HG02610 (cell line): ENCODE measurements around the gene LYAR.

Experiments used
- ATAC-seq: cut with Tn5 transposase; IDR thresholded peaks from one replicate; pipeline ENCODE4 v1.9.1; 2021; ENCODE audit warnings: mild to moderate bottlenecking, moderate library complexity; ENCODE audit not compliant: unreplicated experiment

Gene LYAR, protein sequence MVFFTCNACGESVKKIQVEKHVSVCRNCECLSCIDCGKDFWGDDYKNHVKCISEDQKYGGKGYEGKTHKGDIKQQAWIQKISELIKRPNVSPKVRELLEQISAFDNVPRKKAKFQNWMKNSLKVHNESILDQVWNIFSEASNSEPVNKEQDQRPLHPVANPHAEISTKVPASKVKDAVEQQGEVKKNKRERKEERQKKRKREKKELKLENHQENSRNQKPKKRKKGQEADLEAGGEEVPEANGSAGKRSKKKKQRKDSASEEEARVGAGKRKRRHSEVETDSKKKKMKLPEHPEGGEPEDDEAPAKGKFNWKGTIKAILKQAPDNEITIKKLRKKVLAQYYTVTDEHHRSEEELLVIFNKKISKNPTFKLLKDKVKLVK

DNA sequence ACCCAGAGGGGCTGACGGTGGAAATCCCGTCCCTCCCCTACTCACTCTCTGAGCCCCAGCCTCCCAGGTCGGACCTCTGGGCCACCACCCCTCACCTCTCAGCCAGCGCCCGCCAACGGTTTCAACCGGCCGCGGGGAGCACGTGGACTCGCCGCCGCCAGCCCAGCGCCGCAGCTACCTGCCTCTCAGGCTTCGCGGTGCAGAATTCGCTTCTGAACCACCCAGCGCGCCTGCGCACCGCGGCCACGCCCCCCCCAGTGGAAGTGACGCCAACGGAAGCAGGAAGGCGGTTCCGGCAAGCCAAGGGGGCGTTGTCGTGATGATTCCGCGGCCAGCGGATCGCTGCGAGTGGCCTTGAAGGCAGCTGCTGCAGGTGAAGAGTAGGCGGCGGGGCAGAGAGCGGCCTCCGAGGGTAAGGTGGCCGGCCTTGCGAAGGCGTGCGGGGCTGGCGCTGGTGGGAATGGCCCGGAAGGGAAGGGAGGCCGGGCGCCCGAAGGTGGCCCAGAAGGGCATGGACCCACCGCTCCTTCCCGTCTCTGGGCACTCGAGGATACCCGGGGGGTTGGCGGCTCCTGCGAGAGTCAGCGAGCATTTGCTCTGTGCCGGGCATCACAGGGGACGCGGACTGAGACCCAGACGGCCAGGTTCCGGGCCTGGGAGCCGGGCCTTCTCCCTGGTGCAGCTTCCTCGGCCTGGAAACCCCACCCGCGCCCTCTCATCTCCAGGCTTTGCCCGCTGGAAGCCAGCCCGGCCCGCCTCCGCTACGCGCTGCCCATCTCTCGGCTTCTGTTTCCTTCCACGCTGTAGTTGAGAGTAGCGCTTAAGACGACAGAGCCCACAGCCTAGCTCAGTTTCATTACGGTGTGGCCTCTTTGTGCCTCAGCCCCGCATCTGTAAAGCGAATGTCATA lies at the start of gene LYAR, which contains the start of gene ZBTB49:
Gene LYAR (minus strand): TSS at position 214 of the 910 bp plus-strand sequence. CDS start 6,412 bp downstream, outside the sequence.
Gene ZBTB49 (plus strand): TSS at position 311 of the 910 bp plus-strand sequence. CDS start 9,695 bp downstream, outside the sequence.
- ATAC-seq = peak; percentile 90

DNA sequence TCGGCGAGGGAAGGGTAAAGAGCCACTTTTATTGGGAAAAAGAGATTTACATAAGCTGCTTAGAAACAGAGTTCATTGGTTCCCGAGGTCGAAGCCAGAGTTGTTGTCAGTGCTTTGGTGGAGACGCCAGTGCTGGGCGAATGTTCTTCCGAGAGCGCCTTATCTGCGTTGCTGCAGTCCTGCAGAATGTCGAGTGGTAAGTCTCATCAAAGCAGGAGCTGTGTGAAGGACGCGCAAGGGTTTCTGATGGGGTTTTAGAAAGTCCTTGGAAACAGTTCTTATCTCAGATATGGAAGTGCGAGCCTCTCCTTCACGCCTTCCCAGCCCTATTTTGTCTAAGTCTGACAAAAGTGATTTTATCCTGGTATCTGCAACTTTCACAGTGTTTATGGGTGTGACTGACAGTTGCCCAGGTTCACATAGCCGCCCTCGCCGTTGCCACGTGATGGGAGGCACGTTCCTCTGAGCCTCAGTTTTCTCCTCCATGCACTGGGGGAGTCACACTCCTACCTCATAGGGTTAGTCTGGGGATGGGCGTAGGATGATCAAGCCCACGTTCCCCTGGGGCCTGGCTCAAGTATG lies 49.6 kb upstream of the LYAR start:
- ATAC-seq = no peak

DNA sequence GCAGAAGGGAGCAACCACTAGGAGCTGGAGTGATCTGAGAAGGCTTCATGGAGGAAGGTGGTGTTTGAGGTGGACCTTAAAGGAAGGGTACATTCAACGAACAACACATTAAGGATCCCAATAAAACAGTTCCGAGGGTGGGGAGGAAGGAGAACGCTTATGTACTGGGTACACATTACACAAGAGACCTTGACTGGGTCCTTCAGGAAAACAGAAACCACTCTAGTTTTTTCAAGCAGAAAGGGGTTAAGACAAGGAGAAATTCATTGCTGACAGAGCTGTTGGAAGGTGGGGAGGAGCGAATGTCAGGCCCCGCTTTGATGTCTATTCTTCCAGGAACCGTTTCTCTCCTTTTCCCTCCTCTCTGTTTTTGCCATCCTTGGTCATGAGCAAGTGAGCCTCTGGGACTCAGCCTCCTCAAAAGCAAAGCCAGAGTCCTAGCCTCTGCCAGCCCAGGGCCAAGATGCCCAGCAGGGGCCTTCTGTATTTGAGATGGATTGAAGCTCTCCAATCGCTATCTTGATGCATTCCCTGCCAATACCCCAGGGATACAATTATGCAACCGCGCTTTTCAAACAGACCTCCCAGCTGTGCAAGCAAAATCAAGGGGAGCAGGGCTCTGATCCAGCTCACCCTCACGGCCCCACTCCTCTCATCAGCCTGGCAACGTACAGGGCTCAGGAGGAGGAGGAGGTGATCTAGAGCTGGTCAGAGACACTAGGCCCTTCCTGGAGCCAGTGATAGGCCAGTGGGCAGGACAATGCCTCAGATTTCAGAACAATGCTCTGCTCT lies 48.5 kb upstream of the LYAR start:
- ATAC-seq = no peak

DNA sequence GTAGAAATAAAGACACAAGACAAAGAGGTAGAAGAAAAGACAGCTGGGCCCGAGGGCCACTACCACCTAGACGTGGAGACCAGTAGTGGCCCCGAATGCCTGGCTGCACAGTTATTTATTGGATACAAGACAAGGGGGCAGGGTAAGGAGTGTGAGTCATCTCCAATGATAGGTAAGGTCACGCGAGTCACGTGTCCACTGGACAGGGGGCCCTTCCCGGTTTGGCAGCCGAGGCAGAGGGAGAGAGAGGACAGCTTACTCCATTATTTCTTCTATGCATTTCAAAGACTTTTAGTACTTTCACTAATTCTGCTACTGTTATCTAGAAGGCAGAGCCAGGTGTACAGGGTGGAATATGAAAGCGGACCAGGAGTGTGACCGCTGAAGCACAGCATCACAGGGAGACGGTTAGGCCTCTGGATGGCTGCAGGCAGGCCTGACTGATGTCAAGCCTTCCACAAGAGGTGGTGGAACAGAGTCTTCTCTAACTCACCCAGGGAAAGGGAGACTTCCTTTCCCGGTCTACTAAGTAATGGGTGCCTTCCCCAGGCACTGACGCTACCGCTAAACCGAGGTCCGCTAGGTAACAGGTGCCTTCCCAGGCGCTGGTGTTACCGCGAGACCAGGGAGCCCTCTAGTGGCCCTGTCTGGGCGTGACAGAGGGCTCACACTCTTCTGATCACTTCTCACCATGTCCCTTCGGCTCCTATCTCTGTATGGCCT lies 45.0 kb upstream of the LYAR start:
- peak; percentile 70 for ATAC-seq

DNA sequence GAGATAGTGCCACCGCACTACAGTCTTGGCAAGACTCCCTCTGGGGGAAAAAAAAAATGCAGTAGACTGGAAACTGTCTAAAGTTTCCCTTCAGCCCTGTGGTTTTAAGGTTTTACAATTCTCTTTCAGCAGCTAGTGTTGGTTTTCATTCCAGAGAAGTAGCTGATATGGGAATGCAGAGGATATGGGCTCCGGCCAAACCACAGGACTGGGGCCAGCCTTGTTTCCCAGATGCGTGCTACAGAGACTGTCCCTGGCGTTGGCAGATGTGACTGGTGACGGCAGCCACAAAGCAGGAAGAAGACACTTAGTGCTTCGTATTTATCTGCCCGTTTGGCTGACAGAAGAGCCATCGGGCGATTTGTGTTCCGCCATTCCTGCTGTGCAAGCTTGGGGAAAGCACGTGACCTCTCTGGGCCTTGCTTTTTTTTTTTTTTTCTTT lies 43.3 kb upstream of the LYAR start:
- no peak for ATAC-seq

DNA sequence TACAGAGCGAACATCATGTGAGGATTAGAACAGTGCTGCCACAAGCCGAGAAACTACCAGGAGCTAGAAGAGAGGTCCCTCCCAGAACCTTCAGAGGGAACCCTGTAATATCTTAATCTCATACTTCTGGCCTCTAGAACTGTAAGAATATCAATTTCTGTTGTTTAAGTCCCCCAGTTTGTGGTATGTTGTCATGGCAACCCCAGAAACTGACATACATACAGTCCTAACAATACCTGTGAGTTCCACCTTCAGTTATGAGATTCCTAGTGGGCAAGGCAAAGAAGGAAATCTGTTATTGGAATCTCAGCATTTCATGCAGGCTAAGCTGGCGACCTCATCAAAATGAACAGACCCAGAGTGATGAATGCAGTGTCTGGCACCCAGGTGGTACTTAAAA lies 42.6 kb upstream of the LYAR start:
- ATAC-seq = no peak

DNA sequence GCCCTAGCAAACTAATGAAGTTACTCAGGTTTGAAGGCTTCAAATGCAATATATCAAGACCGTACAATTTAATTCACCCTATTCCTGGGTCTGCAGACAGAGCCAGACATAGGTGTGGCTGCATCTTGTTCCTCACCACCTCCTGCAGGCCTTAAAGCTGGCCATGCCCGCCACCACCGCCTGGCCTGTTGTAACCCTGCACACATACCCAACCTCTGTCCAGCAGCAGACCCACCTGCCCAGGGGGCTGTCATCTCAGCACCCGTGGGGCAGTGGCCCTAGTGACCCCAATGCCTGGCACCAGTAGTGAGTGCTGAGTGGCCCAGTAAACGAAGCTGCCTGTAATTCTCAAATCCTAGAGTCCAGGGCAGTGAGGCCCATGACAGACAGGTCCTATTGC lies 40.8 kb upstream of the LYAR start:
- no peak for ATAC-seq

DNA sequence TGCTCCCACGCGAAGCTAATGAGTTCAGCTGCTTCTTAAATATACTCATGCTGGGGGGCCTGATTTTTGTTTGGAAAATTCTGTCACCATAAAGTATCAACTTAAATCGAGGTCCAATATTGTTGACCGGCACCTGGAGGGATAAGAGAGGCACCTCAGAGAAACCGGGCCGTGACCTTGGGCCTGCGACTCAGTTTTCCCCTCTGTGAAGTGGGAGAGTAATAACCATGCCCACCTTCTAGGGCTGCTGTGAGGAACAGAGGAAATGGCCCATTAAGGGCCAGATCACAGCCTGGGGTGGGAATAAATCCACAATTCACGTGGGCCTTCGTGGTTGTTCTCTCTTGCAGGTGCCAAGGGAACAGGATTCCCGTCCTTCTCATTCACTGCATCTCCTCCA lies 39.5 kb upstream of the LYAR start:
- ATAC-seq = no peak

DNA sequence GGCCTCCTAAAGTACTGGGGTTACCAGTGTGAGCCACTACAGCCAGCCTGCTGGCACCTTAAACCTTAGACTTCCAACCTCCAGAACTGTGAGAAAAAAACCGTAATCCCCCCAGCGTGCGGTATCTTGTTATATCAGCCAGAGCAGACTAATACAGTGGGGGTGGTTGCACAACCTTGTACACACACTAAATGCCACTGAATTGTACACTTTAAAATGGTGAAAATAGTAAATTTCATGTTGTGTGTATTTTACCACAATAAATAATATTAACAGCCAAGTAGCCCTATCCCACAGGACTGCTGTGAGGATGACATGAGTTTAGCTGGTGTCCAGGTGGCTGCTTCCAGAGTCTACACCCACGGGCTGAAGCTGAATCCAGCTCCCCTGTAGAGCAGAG lies 38.9 kb upstream of the LYAR start:
- no peak for ATAC-seq

DNA sequence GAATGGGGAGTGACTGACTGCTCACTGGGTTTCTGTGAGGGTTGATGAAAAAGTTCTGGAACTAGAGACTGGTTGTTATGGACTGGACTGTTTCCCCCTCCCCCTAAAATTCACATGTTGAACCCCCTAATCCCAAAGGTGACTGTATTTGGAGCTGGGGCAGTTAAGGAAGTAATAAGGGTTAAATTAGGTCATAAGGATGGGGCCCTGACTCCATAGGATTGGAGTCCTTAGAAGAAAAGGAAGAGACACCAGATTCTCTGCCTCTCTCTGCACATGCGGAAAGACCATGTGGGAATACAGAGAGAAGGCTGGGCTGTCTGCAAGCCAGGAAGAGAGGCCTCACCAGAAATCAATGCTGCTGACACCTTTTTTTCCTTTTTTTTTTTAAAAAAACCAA lies 38.3 kb upstream of the LYAR start:
- ATAC-seq = no peak

DNA sequence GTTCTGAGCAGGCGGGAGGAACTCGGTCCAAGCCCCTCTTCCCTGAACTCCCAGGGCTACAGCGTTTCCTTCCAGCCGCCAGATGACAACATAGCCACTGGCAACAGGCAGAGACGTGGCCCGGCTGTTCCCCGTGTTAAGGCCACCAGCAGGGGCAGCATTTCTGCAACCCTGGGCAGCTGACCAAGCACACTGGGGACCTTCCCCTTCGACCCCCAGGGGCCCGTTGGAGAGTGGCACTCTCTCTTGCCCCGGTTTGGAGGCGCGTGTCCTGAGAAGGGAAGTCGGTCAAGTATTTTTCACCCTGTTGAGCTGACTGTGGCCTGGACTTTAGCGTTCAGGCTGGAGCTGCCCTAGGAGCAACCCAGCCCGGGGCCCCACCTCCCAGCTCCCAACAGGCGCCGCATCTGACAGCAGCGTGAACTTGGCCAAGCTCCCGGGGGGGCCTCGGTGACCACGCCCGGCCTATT lies 37.7 kb upstream of the LYAR start:
- ATAC-seq = no peak

DNA sequence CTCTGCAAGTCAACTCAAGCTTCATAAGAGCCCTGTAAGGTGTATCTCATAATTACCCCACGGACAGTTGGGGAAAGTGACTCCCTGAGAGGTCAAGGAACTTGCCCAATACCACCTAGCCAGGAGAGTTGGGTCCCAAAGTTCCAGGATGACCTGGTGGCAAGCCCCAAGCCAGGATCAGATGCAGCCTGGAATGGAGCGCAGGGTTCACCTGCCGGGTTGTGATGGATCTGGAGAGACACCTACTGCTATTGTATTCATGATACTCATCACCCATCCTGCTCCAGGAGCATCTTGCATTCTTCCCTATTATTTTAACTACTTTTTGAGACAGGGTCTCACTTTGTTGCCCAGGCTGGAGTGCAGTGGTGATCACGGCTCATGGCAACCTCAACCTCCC lies 36.2 kb upstream of the LYAR start:
- no peak for ATAC-seq

DNA sequence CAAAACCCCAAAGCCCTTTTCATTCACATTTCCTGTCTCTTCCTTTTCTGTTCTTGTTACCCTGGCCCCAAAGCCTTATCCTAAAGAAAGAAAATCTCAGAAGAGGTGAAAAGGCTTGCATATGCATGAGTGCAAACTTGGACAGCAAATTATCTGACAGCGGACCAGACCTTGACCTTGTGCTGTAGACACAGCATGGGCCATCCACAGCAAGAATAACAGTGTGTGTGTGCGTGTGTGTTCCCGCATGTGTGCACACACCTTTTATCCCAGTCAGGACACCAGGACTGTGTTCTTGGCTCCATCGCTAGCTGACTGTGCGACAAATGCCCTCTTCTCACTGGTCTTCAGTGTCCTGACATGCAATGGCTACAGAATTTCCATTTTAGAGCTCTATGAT lies 35.4 kb upstream of the LYAR start:
- ATAC-seq = no peak

DNA sequence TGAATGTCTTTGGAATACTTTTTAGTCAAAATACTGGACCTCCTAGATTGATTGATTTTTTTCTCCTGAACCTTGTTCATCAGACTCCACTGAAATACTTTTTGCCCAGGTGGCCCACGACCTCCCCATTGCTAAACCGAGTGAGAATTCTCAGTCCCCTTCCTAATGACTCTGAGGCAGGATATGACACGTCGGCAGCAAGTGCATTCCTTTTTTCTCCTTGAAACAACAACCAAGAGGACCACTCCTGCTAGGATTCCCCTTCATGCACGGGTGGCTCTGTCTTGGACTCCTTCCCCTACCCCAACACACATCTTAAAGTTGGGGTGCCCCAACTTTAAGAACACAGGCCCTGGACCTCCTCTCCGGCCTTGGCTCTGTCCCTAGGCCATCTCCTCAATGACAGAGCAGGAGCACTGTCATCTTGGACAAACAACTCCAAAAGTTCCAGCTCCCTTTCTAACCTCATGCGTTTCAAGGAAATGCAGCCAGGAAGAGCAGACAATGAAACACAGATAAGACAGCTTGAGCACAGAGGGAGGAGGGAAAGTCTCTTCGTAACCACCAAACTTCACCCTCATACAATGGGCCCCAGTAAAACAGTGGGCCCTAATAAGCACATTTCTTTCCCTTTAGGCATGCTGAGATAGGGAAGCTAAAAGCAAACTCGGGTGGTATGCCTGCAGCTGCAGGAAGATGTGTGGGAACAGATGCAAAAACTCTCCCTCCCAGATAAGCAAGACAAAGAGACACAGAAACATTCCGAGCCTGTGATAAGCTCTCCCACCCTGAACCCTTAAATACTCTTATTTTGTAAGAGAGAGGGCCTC lies 34.0 kb upstream of the LYAR start:
- ATAC-seq = no peak

DNA sequence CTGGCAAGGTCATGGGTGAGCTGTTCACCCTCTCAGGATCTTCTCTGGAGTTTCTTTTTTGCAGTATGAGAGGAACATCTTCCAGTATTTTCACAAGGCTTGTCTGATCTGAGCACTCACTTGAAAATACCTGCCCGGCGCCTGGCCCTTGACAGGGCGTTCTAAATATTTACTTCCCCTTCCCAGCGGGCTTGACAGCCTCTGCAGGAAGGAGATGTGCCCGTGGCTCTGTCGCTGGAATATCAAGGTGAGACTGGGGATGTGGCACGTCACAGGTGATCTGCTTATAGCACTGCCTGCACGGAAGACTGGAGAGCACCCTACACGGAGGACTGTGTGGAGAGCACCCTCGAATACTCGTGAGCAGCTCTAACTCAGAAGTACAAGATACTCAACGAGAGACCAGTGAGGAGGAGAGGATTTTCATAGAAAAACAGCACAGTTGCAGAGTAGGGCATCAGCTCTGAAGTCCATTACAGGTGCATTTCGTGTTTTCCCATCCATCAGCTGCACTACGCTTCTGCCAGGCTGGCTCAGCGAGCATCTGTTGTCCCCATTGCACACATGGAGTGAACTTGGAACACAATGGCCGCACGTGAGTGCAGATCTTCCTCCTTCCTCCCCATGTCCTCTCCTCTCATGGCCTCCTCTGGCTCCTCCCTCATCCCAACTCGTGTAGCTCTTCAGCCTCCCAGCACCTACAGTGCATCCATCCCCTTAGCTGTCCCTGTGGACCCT lies 32.2 kb upstream of the LYAR start:
- ATAC-seq = no peak

DNA sequence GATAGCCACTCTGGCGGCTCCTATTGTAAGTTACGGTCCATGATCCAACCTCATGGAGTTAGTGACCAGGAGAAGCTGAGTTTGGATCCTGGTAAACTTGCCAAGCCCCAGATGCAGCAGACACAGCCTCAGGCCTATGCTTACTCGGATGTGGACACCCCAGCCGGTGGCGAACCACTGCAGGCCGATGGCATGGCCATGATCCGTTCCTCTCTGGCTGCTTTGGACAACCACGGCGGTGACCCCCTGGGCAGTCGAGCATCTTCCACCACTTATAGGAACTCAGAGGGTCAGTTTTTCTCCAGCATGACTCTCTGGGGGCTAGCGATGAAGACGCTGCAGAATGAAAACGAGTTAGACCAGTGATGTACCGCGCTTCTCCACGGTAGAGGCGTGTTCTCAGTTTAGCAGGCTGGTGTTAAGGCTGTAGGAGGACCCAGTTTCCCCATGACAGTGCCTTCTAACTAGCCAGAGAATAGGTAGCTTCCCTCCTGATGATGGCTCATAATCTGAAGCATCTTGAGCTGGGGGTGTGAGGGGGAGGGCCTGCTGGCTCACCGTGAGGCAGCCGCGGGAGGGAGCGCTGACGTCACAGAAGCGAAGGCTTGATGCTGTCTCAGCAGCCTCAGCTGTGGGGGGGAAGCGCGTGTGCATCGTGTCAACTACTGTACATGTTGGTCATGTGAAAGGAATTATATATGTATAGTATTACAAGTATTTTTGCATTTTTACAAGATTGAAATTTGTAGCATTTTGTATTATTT lies 31.2 kb upstream of the LYAR start:
- ATAC-seq = no peak

DNA sequence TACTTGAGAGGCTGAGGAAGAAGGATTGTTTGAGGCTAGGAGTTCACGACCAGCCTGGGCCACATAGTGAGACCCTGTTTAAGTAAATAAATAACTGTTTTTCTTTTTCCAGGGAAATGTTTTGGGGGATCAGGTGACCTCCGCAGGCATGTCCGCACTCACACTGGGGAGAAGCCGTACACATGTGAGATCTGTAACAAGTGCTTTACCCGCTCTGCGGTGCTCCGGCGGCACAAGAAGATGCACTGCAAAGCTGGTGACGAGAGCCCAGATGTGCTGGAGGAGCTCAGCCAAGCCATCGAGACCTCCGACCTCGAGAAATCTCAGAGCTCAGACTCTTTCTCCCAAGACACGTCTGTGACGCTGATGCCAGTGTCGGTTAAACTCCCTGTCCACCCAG lies 30.6 kb upstream of the LYAR start:
- no peak for ATAC-seq
